Ammon's horn (tissue), 1 donor: Measurements from ENCODE around the gene KCNJ9.
"Not testable (repeated sequence)": the region's sequence is repeated elsewhere in the genome, so short reads cannot be mapped to it uniquely, and the experiment has no call there.

Source experiments
- DNase-seq: peaks from one replicate; pipeline ENCODE4 v3.0.0-alpha.2; 2016; ENCODE audit warnings: low spot score

Gene KCNJ9

GRCh38 chr1:160125746-160126145 lies 44.4 kb downstream of the KCNJ9 start:
- no peak for DNase-seq

- DNase-seq, result not testable (repeated sequence)
Measured at GRCh38 chr1:160126342-160126741, 45.0 kb downstream of the KCNJ9 start.

- no peak for DNase-seq
Measured at GRCh38 chr1:160127381-160127780, 46.0 kb downstream of the KCNJ9 start.

GRCh38 chr1:160127865-160128523 lies 46.7 kb downstream of the KCNJ9 start:
- no peak for DNase-seq

- no peak for DNase-seq
Measured at GRCh38 chr1:160128636-160129035, 47.3 kb downstream of the KCNJ9 start.

- no peak for DNase-seq
Measured at GRCh38 chr1:160129046-160129445, 47.7 kb downstream of the KCNJ9 start.

- no peak for DNase-seq
Measured at GRCh38 chr1:160129558-160129957, 48.2 kb downstream of the KCNJ9 start.

- no peak for DNase-seq
Measured at GRCh38 chr1:160129966-160130365, 48.6 kb downstream of the KCNJ9 start.

- DNase-seq, result no peak
Measured at GRCh38 chr1:160130486-160130885, 49.1 kb downstream of the KCNJ9 start.

GRCh38 chr1:160130939-160131338 lies 49.6 kb downstream of the KCNJ9 start:
- no peak for DNase-seq

- peak; percentile 63 for DNase-seq
Measured at GRCh38 chr1:160131803-160132565, 50.6 kb downstream of the KCNJ9 start.

- no peak for DNase-seq
Measured at GRCh38 chr1:160133990-160134770, 52.8 kb downstream of the KCNJ9 start.

GRCh38 chr1:160134791-160135572 lies 53.6 kb downstream of the KCNJ9 start:
- DNase-seq, result no peak

- no peak for DNase-seq
Measured at GRCh38 chr1:160136121-160136925, 55.0 kb downstream of the KCNJ9 start.

- DNase-seq, result no peak
Measured at GRCh38 chr1:160136926-160137200, 55.5 kb downstream of the KCNJ9 start.

GRCh38 chr1:160137216-160137862 lies 56.0 kb downstream of the KCNJ9 start:
- DNase-seq, result no peak

- DNase-seq, result no peak
Measured at GRCh38 chr1:160139840-160140239, 58.5 kb downstream of the KCNJ9 start.
